Natural killer cell treated with Interleukin-12 subunit alpha and Interleukin-12 subunit beta and Interleukin-15 and Interleukin-18, amount 100 ng/mL, for 72 hours (primary cell): ENCODE data around the gene PTTG2. TPM values are rescaled to one million over a fixed set of nuclear protein-coding genes. Genes with fewer than 3 reads are reported as not detected.

Experiments
- total RNA-seq, 2 donors: library from RNA; stranded (reverse); gene quantifications; one replicate each; pipeline ENCODE4 v1.2.3, GENCODE V29; 2022

The PTTG2 gene
- total RNA-seq, 2 donors from 2014 or later, result 1.6 to 3.2 TPM

Other genes starting within 250 kb of the PTTG2 start
- gene PGM2, start 133.7 kb upstream of the PTTG2 start, total RNA-seq, result 10 to 100 TPM; 50.7 to 52.2 TPM
- gene TBC1D1, start 69.3 kb upstream of the PTTG2 start, total RNA-seq, result 10 to 100 TPM; 47.9 to 66.6 TPM